Chondrocyte (in vitro differentiated cells): ENCODE measurements around the gene RUNX2. TPM values are rescaled to one million over a fixed set of nuclear protein-coding genes. Genes with fewer than 3 reads are reported as not detected.

Source experiments
- DNase-seq: peaks from one replicate; pipeline ENCODE4 v3.0.0; 2021; ENCODE audit warnings: mixed read lengths, low spot score
- H3K27ac Mint-ChIP-seq: one replicate; pipeline ENCODE4 v1.8.0; 2021; ENCODE audit warnings: mild to moderate bottlenecking, moderate library complexity, mixed read lengths; ENCODE audit not compliant: unreplicated experiment
- H3K27me3 Mint-ChIP-seq: 2 replicates; pipeline ENCODE4 v1.8.0; 2021; ENCODE audit warnings: low read depth, mixed read lengths
- H3K36me3 Mint-ChIP-seq: 2 replicates; pipeline ENCODE4 v1.8.0; 2021; ENCODE audit warnings: low read depth, mixed read lengths
- H3K4me1 Mint-ChIP-seq: 2 replicates; pipeline ENCODE4 v1.8.0; 2021; ENCODE audit warnings: low read depth, mild to moderate bottlenecking, mixed read lengths
- H3K4me3 Mint-ChIP-seq: one replicate; pipeline ENCODE4 v1.8.0; 2021; ENCODE audit warnings: mild to moderate bottlenecking, moderate library complexity, mixed read lengths; ENCODE audit not compliant: unreplicated experiment
- H3K9me3 Mint-ChIP-seq: 2 replicates; pipeline ENCODE4 v1.8.0; 2021; ENCODE audit warnings: low read depth, mixed read lengths
- CTCF ChIP-seq: fragments of 200-600 bp; sonication (generic); IDR thresholded peaks from 2 replicates; pipeline ENCODE4 v1.5.0; 2021; ENCODE audit warnings: antibody characterized with exemption, mild to moderate bottlenecking, moderate library complexity
- total RNA-seq: library from RNA; stranded (reverse); gene quantifications from 3 replicates; pipeline ENCODE4 v1.2.1, GENCODE V29; 2021

RUNX2 gene
- total RNA-seq, 1 donor from 2014 or later, result 12.2 TPM

DNA sequence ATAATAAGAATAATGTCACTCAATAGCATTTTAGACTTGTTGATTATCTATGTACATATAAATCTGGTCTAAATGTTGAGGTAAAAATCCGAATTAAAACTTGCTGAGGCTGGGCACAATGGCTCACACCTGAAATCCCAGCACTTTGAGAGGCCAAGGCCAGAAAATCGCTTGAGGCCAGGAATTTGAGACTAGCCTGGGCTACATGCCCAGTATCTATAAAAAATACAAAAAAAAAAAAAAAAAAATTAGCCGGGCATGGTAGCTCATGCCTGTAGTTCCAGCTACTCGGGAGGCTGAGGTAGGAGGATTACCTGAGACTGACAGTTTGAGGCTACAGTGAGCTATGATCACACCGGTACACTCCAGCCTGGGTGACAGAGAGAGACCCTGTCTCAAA lies 83.8 kb downstream of the RUNX2 start:
- H3K27me3 Mint-ChIP-seq, result no peaks in the 10 kb centered on the region
- no peak overlapping the region for H3K4me3 Mint-ChIP-seq
- no peak for TF ChIP-seq CTCF
- H3K36me3 Mint-ChIP-seq, result no peaks in the 10 kb centered on the region
- H3K27ac Mint-ChIP-seq, result no peak overlapping the region
- no peak for DNase-seq
- H3K9me3 Mint-ChIP-seq, result no peaks in the 10 kb centered on the region
- peaks cover 20% of the 10 kb centered on the region for H3K4me1 Mint-ChIP-seq

DNA sequence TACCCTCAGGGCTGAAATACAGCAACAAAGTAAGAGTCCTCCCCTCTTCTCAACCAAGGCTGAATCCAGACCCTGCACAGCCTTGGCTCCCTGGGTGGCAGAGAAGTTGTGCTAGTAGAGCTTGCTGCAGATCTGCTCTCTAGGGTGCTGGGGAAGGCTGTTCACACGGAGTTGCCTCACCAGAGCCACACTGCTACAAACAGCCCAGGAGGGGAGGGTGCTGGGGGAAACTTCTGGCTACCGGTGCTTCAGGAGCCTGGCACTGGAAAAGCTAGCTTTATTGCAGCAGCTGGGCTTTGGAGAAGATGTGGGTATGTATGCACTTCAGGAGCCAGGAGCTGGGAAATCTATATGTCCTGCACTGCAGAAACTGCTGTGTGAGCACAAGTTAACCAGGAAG lies 87.2 kb downstream of the RUNX2 start:
- no peaks in the 10 kb centered on the region for H3K36me3 Mint-ChIP-seq
- no peak overlapping the region for H3K4me3 Mint-ChIP-seq
- H3K4me1 Mint-ChIP-seq, result peaks cover 33% of the 10 kb centered on the region
- H3K27ac Mint-ChIP-seq, result no peak overlapping the region
- no peaks in the 10 kb centered on the region for H3K9me3 Mint-ChIP-seq
- no peaks in the 10 kb centered on the region for H3K27me3 Mint-ChIP-seq
- no peak for TF ChIP-seq CTCF
- no peak for DNase-seq

DNA sequence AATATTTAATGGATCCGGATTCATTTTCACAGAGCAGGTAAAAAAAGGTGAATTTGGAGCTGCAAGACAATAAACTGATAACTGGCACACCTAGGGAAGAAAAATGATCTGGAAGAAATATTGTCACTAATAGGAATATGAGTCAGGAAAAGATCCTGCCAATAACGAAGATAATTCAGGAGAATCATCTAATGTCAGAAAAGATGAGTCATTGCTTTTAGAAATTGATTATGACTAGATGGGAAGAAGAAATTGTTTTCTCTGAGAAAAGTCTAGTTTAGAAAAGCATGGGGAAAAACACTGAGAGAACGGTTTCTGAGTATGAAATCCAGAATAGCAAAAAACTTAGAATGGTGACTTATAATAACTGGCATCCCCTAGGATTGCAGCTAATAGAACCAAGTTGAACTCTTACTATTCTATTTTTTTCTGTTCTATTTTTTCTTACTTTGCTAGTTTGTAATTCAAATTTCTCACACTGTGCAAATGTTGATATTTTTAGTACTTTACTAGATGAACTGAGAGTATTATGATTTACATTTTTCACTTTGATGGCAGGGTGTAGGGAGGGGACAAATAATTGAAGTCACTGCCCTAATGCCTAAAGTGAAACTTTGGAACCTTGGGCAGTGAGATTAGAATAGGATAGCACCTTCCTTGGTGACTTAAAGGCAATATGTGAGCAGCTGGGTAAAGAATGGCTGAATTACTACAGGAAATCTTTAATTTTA lies 87.8 kb downstream of the RUNX2 start:
- Mint-ChIP-seq H3K9me3 (no peaks in the 10 kb centered on the region), H3K36me3 (no peaks in the 10 kb centered on the region), H3K27me3 (no peaks in the 10 kb centered on the region), H3K27ac (no peak overlapping the region), H3K4me3 (no peak overlapping the region), H3K4me1 (peaks cover 40% of the 10 kb centered on the region)
- TF ChIP-seq CTCF, result no peak
- no peak for DNase-seq

- H3K4me1 Mint-ChIP-seq, result peaks cover 44% of the 10 kb centered on the region
- H3K27me3 Mint-ChIP-seq, result no peaks in the 10 kb centered on the region
- no peak overlapping the region for H3K4me3 Mint-ChIP-seq
- no peaks in the 10 kb centered on the region for H3K9me3 Mint-ChIP-seq
- no peak overlapping the region for H3K27ac Mint-ChIP-seq
- no peak for TF ChIP-seq CTCF
- no peak for DNase-seq
- H3K36me3 Mint-ChIP-seq, result no peaks in the 10 kb centered on the region
Measured at GRCh38 chr6:45416700-45417099, 88.6 kb downstream of the RUNX2 start.

GRCh38 chr6:45417436-45417835 lies 89.3 kb downstream of the RUNX2 start:
- Mint-ChIP-seq H3K36me3 (no peaks in the 10 kb centered on the region), H3K4me3 (no peak overlapping the region), H3K9me3 (no peaks in the 10 kb centered on the region), H3K27ac (no peak overlapping the region), H3K27me3 (no peaks in the 10 kb centered on the region), H3K4me1 (peaks cover 44% of the 10 kb centered on the region)
- no peak for DNase-seq
- no peak for TF ChIP-seq CTCF
